ENCODE results near the gene FGD4. TPM values are rescaled to one million over a fixed set of nuclear protein-coding genes. Genes with fewer than 3 reads are reported as not detected.
"Not testable (repeated sequence)": the region's sequence is repeated elsewhere in the genome, so short reads cannot be mapped to it uniquely, and the experiment has no call there.

FGD4 gene
- total RNA-seq, 1 donor from 2014 or later, result 1.8 TPM

GRCh38 chr12:32532422-32532821 is 133.1 kb downstream of the FGD4 start:
- Mint-ChIP-seq H3K27ac (no peak overlapping the region), H3K4me1 (peaks cover 38% of the 10 kb centered on the region), H3K4me3 (no peak overlapping the region), H3K9me3 (no peaks in the 10 kb centered on the region), H3K36me3 (ENCODE audit: low read depth) (no peaks in the 10 kb centered on the region), H3K27me3 (no peaks in the 10 kb centered on the region)
- POLR2A ChIA-PET, result no interaction called here
- no peak for DNase-seq
- intact Hi-C loops (cut with micrococcal nuclease), result loop anchor here (5.0 kb wide), 1 partner anchor 65 kb away; no protein-coding TSS in a partner anchor
- TF ChIP-seq CTCF (IDR thresholded peaks at IDR 0.05), result no peak
- CTCF ChIA-PET, result interaction anchor here (0.9 kb wide), 1 partner anchor 16 kb away, joined by 3 read pairs; no protein-coding TSS in a partner anchor
- no peak for ATAC-seq (ENCODE audit: low read depth)

- Mint-ChIP-seq H3K27ac (peak overlapping the region; percentile 30), H3K4me1 (peaks cover 42% of the 10 kb centered on the region), H3K27me3 (no peaks in the 10 kb centered on the region), H3K4me3 (no peak overlapping the region), H3K9me3 (no peaks in the 10 kb centered on the region), H3K36me3 (ENCODE audit: low read depth) (no peaks in the 10 kb centered on the region)
- CTCF ChIA-PET, result interaction anchor here (0.9 kb wide), 1 partner anchor 16 kb away, joined by 3 read pairs; no protein-coding TSS in a partner anchor
- no peak for ATAC-seq (ENCODE audit: low read depth)
- intact Hi-C loops (cut with micrococcal nuclease), result loop anchor here (5.0 kb wide), 1 partner anchor 66 kb away; no protein-coding TSS in a partner anchor
- POLR2A ChIA-PET, result no interaction called here
- TF ChIP-seq CTCF (IDR thresholded peaks at IDR 0.05), result no peak
- DNase-seq, result no peak
These were observed 133.6 kb downstream of the FGD4 start for GRCh38 chr12:32532951-32533350.

- H3K36me3 Mint-ChIP-seq (ENCODE audit: low read depth); ATAC-seq (ENCODE audit: low read depth); CTCF ChIA-PET; H3K27ac Mint-ChIP-seq; H3K9me3 Mint-ChIP-seq; H3K4me3 Mint-ChIP-seq; DNase-seq; H3K27me3 Mint-ChIP-seq: not testable (repeated sequence)
- intact Hi-C loops (cut with micrococcal nuclease), result loop anchor here (5.0 kb wide), 1 partner anchor 66 kb away; no protein-coding TSS in a partner anchor
- peaks cover 42% of the 10 kb centered on the region for H3K4me1 Mint-ChIP-seq
- POLR2A ChIA-PET, result interaction anchor here (0.6 to 1.0 kb wide), 2 partner anchors 12 to 73 kb away, joined by 3 to 4 read pairs; no protein-coding TSS in a partner anchor
These were observed 134.1 kb downstream of the FGD4 start for GRCh38 chr12:32533506-32533905.

- intact Hi-C loops (cut with micrococcal nuclease), result loop anchor here (1.0 to 5.0 kb wide), 2 partner anchors 11 to 67 kb away; no protein-coding TSS in a partner anchor
- Mint-ChIP-seq H3K36me3 (ENCODE audit: low read depth) (no peaks in the 10 kb centered on the region), H3K4me3 (peak overlapping the region; percentile 84), H3K4me1 (peaks cover 42% of the 10 kb centered on the region), H3K27ac (peak overlapping the region; percentile 62), H3K9me3 (no peaks in the 10 kb centered on the region), H3K27me3 (no peaks in the 10 kb centered on the region)
- DNase-seq (no peak), ATAC-seq (ENCODE audit: low read depth) (peak; percentile 83)
- ChIA-PET CTCF (no interaction called here), POLR2A (interaction anchor here (0.6 to 1.0 kb wide), 3 partner anchors 10 to 74 kb away, joined by 3 to 4 read pairs (median 3); no protein-coding TSS in a partner anchor)
- TF ChIP-seq CTCF (IDR thresholded peaks at IDR 0.05), result no peak
These were observed 134.7 kb downstream of the FGD4 start for GRCh38 chr12:32533971-32534590.

- Mint-ChIP-seq H3K36me3 (ENCODE audit: low read depth) (no peaks in the 10 kb centered on the region), H3K27me3 (no peaks in the 10 kb centered on the region), H3K9me3 (no peaks in the 10 kb centered on the region), H3K4me1 (peaks cover 42% of the 10 kb centered on the region), H3K27ac (peak overlapping the region; percentile 62), H3K4me3 (peak overlapping the region; percentile 84)
- ChIA-PET POLR2A (interaction anchor here (0.9 kb wide), 1 partner anchor 11 kb away, joined by 3 read pairs; no protein-coding TSS in a partner anchor), CTCF (no interaction called here)
- no peak for TF ChIP-seq CTCF (IDR thresholded peaks at IDR 0.05)
- no peak for DNase-seq
- intact Hi-C loops (cut with micrococcal nuclease), result loop anchor here (1.0 to 5.0 kb wide), 2 partner anchors 11 to 67 kb away; no protein-coding TSS in a partner anchor
- no peak for ATAC-seq (ENCODE audit: low read depth)
These were observed 135.3 kb downstream of the FGD4 start for GRCh38 chr12:32534698-32535097.

All from activated B cell treated with CpG ODN at 0.5 μM for 24 hours (primary cell).